Measurements from ENCODE around the gene BRINP1.
"Not testable (repeated sequence)": the region's sequence is repeated elsewhere in the genome, so short reads cannot be mapped to it uniquely, and the experiment has no call there.

The BRINP1 gene

DNA sequence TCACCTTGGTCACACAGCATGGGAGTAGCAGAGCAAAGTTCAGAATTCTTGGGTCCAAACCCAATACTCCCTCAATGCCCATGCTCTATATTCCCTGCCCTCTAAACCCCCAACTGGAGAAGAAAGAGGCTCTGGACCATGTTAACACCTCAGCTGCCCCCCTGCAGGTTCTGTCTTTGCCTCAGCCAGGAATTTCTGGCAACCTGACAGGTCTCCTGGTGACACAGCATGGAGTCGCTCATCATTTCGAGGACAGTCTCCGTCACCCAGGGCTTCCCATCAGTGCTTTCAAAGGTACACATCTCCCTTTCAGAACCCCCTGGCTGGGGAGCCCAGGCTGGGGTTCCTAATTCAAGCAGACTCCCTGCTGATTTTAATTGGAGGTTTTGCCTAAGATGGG is 189.5 kb downstream of the BRINP1 start:
- Histone ChIP-seq H3K4me1 (ENCODE audit: insufficient read depth, low read length, poor library complexity, severe bottlenecking) (no peaks in the 10 kb centered on the region), H3K4me2 (ENCODE audit: low read depth, low read length, poor library complexity, severe bottlenecking) (no peak overlapping the region), H3K27me3 (ENCODE audit: insufficient read depth, low read length, poor library complexity, severe bottlenecking) (no peaks in the 10 kb centered on the region), H3K36me3 (ENCODE audit: insufficient read depth, low read length) (no peaks in the 10 kb centered on the region), H3K9me3 (ENCODE audit: insufficient read depth, low read depth, low read length) (no peaks in the 10 kb centered on the region), H3F3A (ENCODE audit: low read depth) (no peaks in the 10 kb centered on the region), H3K9me2 (replicated peaks; ENCODE audit: low read depth, low read length) (no peaks in the 10 kb centered on the region), H3K4me3 (ENCODE audit: low read length, poor library complexity, severe bottlenecking) (no peak overlapping the region), H2AFZ (ENCODE audit: low read length) (no peak overlapping the region), H3K79me2 (ENCODE audit: insufficient read depth, low read length) (no peaks in the 10 kb centered on the region), H4K20me1 (ENCODE audit: insufficient read depth, low read length, poor library complexity, severe bottlenecking) (no peaks in the 10 kb centered on the region), H3K9ac (ENCODE audit: low read depth, low read length, poor library complexity, severe bottlenecking) (no peak overlapping the region)
- TF ChIP-seq EZH2phosphoT487 (IDR thresholded peaks at IDR 0.05; ENCODE audit: borderline replicate concordance), result no peak
- TF ChIP-seq CTCF (conservative IDR thresholded peaks at IDR 0.05; ENCODE audit: low read length), result no peak

DNA sequence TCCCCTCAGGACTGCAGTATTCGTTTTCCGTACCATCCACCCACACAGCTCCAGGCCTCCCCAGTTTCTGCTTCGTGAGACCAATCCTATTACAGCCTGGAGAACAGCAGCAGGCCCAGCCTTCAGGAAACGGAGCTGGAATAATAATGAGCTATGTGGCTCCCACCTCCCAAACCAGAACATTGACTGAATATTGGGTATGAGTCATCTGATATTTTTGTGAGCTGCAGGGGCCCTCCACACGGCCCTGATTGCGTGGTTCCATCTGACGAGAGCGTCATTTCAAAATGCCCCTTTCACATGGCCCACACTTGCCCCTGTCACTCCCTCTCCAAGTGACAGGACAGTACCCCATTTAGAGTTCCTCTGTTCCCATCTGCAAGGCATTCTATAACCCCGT is 192.0 kb downstream of the BRINP1 start:
- no peak overlapping the region for H3K9ac ChIP-seq (ENCODE audit: low read depth, low read length, poor library complexity, severe bottlenecking)
- H3K9me2 ChIP-seq (replicated peaks; ENCODE audit: low read depth, low read length), result no peaks in the 10 kb centered on the region
- H3K27me3 ChIP-seq (ENCODE audit: insufficient read depth, low read length, poor library complexity, severe bottlenecking), result no peaks in the 10 kb centered on the region
- H3F3A ChIP-seq (ENCODE audit: low read depth), result no peaks in the 10 kb centered on the region
- no peak for TF ChIP-seq EZH2phosphoT487 (IDR thresholded peaks at IDR 0.05; ENCODE audit: borderline replicate concordance)
- no peak for TF ChIP-seq CTCF (conservative IDR thresholded peaks at IDR 0.05; ENCODE audit: low read length)
- no peaks in the 10 kb centered on the region for H3K4me1 ChIP-seq (ENCODE audit: insufficient read depth, low read length, poor library complexity, severe bottlenecking)
- H3K9me3 ChIP-seq (ENCODE audit: insufficient read depth, low read depth, low read length), result no peaks in the 10 kb centered on the region
- H3K79me2 ChIP-seq (ENCODE audit: insufficient read depth, low read length), result no peaks in the 10 kb centered on the region
- no peak overlapping the region for H3K4me2 ChIP-seq (ENCODE audit: low read depth, low read length, poor library complexity, severe bottlenecking)
- no peaks in the 10 kb centered on the region for H4K20me1 ChIP-seq (ENCODE audit: insufficient read depth, low read length, poor library complexity, severe bottlenecking)
- no peak overlapping the region for H3K4me3 ChIP-seq (ENCODE audit: low read length, poor library complexity, severe bottlenecking)
- no peaks in the 10 kb centered on the region for H3K36me3 ChIP-seq (ENCODE audit: insufficient read depth, low read length)
- no peak overlapping the region for H2AFZ ChIP-seq (ENCODE audit: low read length)

GRCh38 chr9:119175581-119175980 is 193.7 kb downstream of the BRINP1 start:
- TF ChIP-seq CTCF (conservative IDR thresholded peaks at IDR 0.05; ENCODE audit: low read length) (no peak), EZH2phosphoT487 (IDR thresholded peaks at IDR 0.05; ENCODE audit: borderline replicate concordance) (no peak)

DNA sequence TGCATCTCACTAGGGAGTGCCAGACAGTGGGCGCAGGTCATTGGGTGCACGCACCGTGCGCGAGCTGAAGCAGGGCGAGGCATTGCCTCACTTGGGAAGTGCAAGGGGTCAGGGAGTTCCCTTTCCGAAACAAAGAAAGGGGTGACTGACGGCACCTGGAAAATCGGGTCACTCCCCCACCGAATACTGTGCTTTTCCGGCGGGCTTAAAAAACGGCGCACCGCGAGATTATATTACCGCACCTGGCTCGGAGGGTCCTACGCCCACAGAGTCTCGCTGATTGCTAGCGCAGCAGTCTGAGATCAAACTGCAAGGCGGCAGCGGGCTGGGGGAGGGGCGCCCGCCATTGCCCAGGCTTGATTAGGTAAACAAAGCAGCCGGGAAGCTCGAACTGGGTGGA is 200.0 kb downstream of the BRINP1 start:
- not testable (repeated sequence) for H3K27me3 ChIP-seq (ENCODE audit: insufficient read depth, low read length, poor library complexity, severe bottlenecking); H3K4me2 ChIP-seq (ENCODE audit: low read depth, low read length, poor library complexity, severe bottlenecking); H4K20me1 ChIP-seq (ENCODE audit: insufficient read depth, low read length, poor library complexity, severe bottlenecking); H3K79me2 ChIP-seq (ENCODE audit: insufficient read depth, low read length); H3K9ac ChIP-seq (ENCODE audit: low read depth, low read length, poor library complexity, severe bottlenecking); H3F3A ChIP-seq (ENCODE audit: low read depth); H3K36me3 ChIP-seq (ENCODE audit: insufficient read depth, low read length); H3K4me3 ChIP-seq (ENCODE audit: low read length, poor library complexity, severe bottlenecking); H2AFZ ChIP-seq (ENCODE audit: low read length); H3K9me2 ChIP-seq (replicated peaks; ENCODE audit: low read depth, low read length); H3K4me1 ChIP-seq (ENCODE audit: insufficient read depth, low read length, poor library complexity, severe bottlenecking); H3K9me3 ChIP-seq (ENCODE audit: insufficient read depth, low read depth, low read length)

More at GRCh38 chr9:119175581-119175980, 193.7 kb downstream of the BRINP1 start:
- no peaks in the 10 kb centered on the region for H3K9me2 ChIP-seq (replicated peaks; ENCODE audit: low read depth, low read length)
- no peaks in the 10 kb centered on the region for H3K27me3 ChIP-seq (ENCODE audit: insufficient read depth, low read length, poor library complexity, severe bottlenecking)
- H3K4me2 ChIP-seq (ENCODE audit: low read depth, low read length, poor library complexity, severe bottlenecking), result no peak overlapping the region
- H2AFZ ChIP-seq (ENCODE audit: low read length), result no peak overlapping the region
- H3F3A ChIP-seq (ENCODE audit: low read depth), result no peaks in the 10 kb centered on the region
- H3K9me3 ChIP-seq (ENCODE audit: insufficient read depth, low read depth, low read length), result no peaks in the 10 kb centered on the region
- H4K20me1 ChIP-seq (ENCODE audit: insufficient read depth, low read length, poor library complexity, severe bottlenecking), result no peaks in the 10 kb centered on the region
- no peaks in the 10 kb centered on the region for H3K36me3 ChIP-seq (ENCODE audit: insufficient read depth, low read length)
- no peaks in the 10 kb centered on the region for H3K79me2 ChIP-seq (ENCODE audit: insufficient read depth, low read length)
- H3K9ac ChIP-seq (ENCODE audit: low read depth, low read length, poor library complexity, severe bottlenecking), result no peak overlapping the region
- H3K4me3 ChIP-seq (ENCODE audit: low read length, poor library complexity, severe bottlenecking), result no peak overlapping the region
- H3K4me1 ChIP-seq (ENCODE audit: insufficient read depth, low read length, poor library complexity, severe bottlenecking), result no peaks in the 10 kb centered on the region
